ENCODE data around the gene ANKS1B.
"Not testable (repeated sequence)": the region's sequence is repeated elsewhere in the genome, so short reads cannot be mapped to it uniquely, and the experiment has no call there.

ANKS1B gene

DNA sequence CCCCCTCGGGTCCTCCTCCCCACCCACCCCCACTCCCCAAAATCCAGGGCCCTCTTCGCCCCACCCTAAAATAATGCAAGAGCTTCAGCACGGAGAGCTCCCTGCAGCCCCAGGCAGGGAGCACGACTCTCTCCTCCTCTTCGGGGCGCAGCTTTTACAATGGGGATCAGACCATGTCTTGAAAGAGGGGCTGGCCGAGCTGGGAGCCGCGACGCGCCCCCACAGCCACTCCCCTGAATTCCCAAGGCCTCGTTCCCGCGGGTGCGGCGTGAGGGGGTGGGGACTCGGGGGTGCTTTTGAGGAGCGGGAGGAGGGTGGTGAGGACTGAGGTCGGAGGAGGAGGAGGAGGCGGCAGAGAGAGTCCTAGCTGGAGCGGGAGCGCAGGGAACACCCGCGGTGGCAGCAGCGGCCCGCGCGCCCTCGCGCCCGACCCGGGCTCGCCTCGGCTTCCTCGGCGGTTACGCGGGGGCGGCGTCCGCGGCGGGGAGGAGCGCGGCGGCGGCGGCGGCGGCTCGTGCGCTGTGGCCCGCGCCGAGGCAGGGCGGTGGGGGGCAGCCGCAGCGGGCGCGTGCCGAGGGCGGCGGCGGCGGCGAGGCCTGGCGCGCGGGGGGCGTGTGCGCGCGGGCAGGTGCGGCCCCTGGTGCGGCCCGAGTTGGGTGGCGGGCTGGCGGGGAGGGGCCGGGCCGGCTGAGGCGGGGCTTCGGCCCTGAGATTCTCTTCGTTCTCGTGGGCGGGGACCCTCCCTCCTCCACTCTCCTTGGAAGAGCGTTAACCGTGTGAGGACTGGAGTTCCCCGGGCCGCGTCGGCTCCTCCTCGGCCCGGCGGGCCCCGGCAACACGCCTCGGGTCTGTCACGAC, at the start of gene ANKS1B:
TSS of gene ANKS1B (minus strand) at position 666 of the 858 bp plus-strand sequence. CDS start 699 bp downstream, outside the sequence.
- peak; percentile 44 for DNase-seq (ENCODE audit: low read depth)

DNA sequence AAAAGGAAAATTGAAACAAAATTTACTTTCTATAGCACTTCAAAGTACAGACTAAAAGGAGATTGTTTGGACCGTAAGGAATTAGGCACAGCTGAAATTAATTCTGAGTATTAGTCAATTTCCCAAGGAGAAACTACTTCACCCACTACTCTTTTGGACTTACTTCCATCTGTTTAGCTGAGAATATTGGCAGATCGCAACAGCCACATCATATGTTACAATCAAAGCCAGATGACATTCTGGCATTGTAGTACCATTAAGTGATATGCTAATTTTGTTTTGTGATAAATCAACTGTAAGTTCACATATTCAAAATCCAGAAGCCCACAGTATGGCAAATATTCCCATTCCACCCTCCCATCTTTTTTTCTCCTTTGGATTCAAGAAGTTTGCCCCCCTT, 47.1 kb upstream of the ANKS1B start:
- DNase-seq (ENCODE audit: low read depth), result no peak

DNA sequence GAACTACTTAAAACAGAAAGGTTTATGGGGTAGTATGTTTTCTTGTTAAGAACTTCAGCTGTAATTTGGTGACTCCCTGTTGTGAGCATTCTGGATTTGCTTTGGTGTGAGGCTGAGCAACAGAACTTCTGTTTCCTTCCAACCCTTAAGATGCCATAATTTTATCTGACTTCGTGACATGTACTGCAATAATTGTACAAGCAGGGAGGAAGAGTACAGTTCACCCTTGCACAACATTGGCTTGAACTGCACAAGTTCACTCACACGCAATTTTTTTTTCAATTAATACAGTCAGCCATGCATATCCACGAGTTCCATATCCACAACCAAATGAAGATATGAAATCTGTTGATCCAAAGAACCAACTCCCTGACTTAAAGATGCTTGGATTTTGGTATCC, 42.9 kb upstream of the ANKS1B start:
- no peak for DNase-seq (ENCODE audit: low read depth)

DNA sequence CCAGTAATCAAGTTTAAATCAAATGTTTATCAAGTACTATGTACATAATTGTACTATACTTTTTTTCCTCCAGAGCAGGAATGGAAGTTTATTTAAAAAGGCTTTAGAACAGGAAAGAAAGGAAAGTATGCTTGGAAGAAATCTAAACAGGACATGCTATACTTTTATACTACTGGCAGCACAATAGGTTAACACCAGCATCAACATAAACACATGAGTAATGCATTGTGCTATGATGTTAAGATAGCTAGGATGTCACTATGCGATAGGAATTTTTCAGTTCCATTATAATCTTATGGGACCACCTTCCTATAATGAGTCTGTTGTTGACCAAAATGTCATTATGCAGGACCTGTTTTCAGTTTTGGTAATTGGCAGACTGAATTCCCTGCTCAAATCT, 41.5 kb upstream of the ANKS1B start:
- DNase-seq (ENCODE audit: low read depth), result peak; percentile 52

DNA sequence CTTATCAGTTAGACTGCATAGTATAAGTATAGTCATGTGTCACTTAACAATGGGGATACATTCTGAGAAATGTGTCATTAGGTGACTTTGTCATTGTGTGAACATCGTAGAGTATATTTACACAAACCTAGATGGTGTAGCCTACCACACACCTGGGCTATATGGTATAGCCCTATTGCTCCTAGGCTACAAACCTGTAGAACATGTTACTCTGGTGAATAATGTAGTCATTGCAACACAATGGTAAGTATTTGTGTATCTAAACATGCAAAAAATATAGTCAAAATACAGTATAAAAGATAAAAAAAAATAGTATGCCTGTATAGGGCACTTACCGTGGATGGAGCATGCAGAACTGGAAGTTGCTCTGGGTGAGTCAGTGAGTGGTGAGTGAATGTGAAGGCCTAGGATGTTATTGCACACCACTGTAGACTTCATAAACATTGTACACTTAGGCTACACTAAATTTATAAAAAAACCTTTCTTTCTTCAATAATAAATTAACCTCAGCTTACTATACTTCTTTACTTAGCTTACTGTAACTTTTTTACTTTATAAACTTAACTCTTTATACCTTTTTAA, 40.3 kb upstream of the ANKS1B start:
- DNase-seq (ENCODE audit: low read depth), result peak; percentile 63

DNA sequence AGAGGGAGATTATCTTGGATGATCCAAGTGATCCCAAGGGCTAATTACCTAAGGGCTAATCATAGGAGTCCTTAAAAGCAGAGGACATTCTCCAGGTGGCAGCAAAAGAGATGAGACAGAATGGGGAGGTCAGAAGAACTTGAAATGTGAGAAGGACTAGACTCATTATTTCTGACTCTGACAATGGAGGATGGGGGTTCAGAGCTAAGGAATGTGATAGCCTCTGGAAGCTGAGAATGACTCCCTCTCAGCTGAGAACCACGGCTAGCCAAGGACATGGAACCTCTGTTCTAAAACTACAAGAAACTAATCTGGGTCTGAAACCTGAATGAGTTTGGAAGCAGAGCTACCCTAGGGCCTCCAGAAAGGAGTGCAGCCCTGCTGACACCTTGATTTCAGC, 35.6 kb upstream of the ANKS1B start:
- DNase-seq (ENCODE audit: low read depth), result peak; percentile 62

GRCh38 chr12:100017056-100017455, 32.3 kb upstream of the ANKS1B start:
- peak; percentile 14 for DNase-seq (ENCODE audit: low read depth)

GRCh38 chr12:100016304-100016703, 31.6 kb upstream of the ANKS1B start:
- not testable (repeated sequence) for DNase-seq (ENCODE audit: low read depth)

- DNase-seq (ENCODE audit: low read depth), result not testable (repeated sequence)
Measured at GRCh38 chr12:100005846-100006245, 21.1 kb upstream of the ANKS1B start.

DNA sequence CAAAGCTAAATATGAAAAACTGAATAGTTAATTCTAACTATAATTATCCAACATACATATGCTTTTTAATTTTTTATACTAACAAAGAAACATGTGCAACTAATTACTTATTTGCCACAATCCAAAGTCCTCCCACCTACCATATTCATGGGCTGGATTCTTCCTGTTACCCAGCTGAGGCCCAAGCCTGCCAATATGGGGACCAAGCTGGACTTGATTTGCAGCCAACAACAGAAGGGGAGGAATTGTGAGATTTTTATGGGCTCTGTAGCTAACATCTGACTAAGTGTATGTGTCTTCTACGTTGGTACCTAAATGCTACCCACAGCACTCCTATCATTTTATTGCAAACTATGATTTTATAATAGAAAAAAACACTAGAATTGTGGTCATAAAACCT, 13.1 kb upstream of the ANKS1B start:
- DNase-seq (ENCODE audit: low read depth), result no peak

DNA sequence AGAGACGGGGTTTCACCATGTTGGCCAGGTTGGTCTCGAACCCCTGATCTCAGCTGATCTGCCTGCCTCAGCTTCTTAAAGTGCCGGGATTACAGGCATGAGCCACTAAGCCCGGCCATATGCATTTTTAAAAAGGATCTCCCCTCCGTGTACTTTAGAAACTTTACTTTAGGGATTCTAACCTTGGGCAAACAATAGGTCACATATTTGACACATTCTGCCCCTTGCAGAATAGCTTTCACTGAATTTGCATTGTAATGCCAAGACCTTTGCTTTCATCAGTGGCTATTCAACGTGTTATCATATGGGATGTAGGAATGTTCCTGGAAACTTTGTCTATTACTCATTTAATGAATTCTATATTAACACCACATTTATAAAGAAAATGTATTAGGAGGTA, 11.4 kb upstream of the ANKS1B start:
- DNase-seq (ENCODE audit: low read depth), result no peak

- DNase-seq (ENCODE audit: low read depth), result no peak
Measured at GRCh38 chr12:99985631-99986030, 895 bp upstream of the ANKS1B start.

GRCh38 chr12:99985129-99985570, 414 bp upstream of the ANKS1B start:
- DNase-seq (ENCODE audit: low read depth), result no peak

- peak; percentile 3 for DNase-seq (ENCODE audit: low read depth)
Measured at GRCh38 chr12:99983456-99984258, 1.1 kb downstream of the ANKS1B start.

GRCh38 chr12:99981639-99982190, 3.0 kb downstream of the ANKS1B start:
- no peak for DNase-seq (ENCODE audit: low read depth)

- no peak for DNase-seq (ENCODE audit: low read depth)
Measured at GRCh38 chr12:99979471-99979870, 5.3 kb downstream of the ANKS1B start.

DNA sequence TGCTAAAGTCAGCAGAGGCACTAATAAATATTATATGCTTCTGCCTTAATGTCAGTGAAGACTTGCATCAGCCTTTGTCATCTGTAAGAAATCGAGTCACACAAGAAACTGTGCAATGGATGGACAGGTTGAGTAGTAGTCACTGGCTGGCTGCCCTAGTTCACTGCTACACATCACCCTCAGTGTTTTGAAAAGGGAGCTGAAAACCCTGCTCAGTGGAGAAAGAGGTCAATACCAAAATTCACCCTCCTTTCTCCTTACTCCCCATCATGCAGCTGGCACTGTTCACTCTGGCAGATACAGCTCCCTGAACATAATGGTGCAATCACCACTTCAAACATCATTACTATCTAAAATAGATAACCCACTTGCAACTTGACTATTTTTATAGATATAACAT, 6.6 kb downstream of the ANKS1B start:
- DNase-seq (ENCODE audit: low read depth), result no peak

- DNase-seq (ENCODE audit: low read depth), result no peak
Measured at GRCh38 chr12:99977550-99977949, 7.2 kb downstream of the ANKS1B start.

GRCh38 chr12:99976762-99977161, 8.0 kb downstream of the ANKS1B start:
- DNase-seq (ENCODE audit: low read depth), result no peak

DNA sequence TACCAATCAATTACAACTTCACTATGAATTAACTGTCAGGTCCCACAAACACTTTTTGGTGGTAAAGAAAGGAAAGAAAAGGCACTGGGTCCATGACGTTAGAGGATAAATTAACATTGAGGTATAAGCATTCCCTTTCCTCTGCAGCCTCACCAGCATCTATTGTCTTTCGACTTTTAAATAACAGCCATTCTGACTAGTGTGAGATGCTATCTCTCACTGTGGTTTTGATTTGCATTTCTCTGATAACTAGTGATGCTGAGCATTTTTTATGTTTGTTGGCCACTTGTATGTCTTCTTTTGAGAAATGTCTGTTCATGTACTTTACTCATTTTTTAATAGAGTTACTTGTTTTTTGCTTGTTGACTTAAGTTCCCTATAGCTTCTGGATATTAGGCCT, 9.4 kb downstream of the ANKS1B start:
- no peak for DNase-seq (ENCODE audit: low read depth)

DNA sequence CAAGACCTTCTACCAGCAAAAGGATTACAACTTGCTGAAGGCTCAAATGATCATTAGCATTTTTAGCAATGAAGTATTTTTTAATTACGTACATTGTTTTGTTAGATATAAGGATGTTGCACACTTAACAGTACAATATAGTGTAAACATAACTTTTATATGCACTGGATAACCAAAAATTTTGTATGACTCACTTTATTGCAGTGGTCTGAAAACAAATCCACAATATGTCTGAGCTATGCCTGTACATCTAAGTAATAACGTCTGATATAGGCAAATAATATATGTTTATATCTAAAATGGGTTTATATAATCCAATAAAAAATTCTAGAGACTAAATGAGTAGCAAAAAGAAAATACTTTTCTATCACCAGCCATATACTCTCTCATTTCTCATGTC, 10.6 kb downstream of the ANKS1B start:
- no peak for DNase-seq (ENCODE audit: low read depth)

- DNase-seq (ENCODE audit: low read depth), result no peak
Measured at GRCh38 chr12:99966429-99966828, 18.3 kb downstream of the ANKS1B start.
